ENCODE data around the gene TMEM254.

The TMEM254 gene

GRCh38 chr10:80100116-80100515 lies 21.7 kb downstream of the TMEM254 start:
- no peaks in the 10 kb centered on the region for H3K9me3 ChIP-seq (ENCODE audit: control insufficient read depth, low read length)
- H3K4me3 ChIP-seq (ENCODE audit: insufficient read depth, low read depth, low read length): no peak overlapping the region
- no peaks in the 10 kb centered on the region for H3K4me1 ChIP-seq (ENCODE audit: control insufficient read depth, insufficient read depth, low read length)
- no peaks in the 10 kb centered on the region for H3K36me3 ChIP-seq (ENCODE audit: control insufficient read depth, insufficient read depth, low read length)
- WGBS, 2 experiments: 89 to 93% methylated on average over 9 of the region's 9 CpGs
- H3K27ac ChIP-seq (ENCODE audit: insufficient read depth, low read depth, low read length, poor library complexity, severe bottlenecking): no peak overlapping the region
- no peaks in the 10 kb centered on the region for H3K27me3 ChIP-seq (ENCODE audit: control insufficient read depth, insufficient read depth, low read length, poor library complexity, severe bottlenecking)

GRCh38 chr10:80100861-80101695 lies 22.6 kb downstream of the TMEM254 start:
- no peaks in the 10 kb centered on the region for H3K9me3 ChIP-seq (ENCODE audit: control insufficient read depth, low read length)
- no peak overlapping the region for H3K27ac ChIP-seq (ENCODE audit: insufficient read depth, low read depth, low read length, poor library complexity, severe bottlenecking)
- no peaks in the 10 kb centered on the region for H3K27me3 ChIP-seq (ENCODE audit: control insufficient read depth, insufficient read depth, low read length, poor library complexity, severe bottlenecking)
- H3K4me1 ChIP-seq (ENCODE audit: control insufficient read depth, insufficient read depth, low read length): no peaks in the 10 kb centered on the region
- 92 to 93% methylated on average over 13 to 14 of the region's 15 CpGs for WGBS, 2 experiments
- H3K4me3 ChIP-seq (ENCODE audit: insufficient read depth, low read depth, low read length): no peak overlapping the region
- H3K36me3 ChIP-seq (ENCODE audit: control insufficient read depth, insufficient read depth, low read length): no peaks in the 10 kb centered on the region

- Histone ChIP-seq H3K4me1 (ENCODE audit: control insufficient read depth, insufficient read depth, low read length) (no peaks in the 10 kb centered on the region), H3K9me3 (ENCODE audit: control insufficient read depth, low read length) (no peaks in the 10 kb centered on the region), H3K27ac (ENCODE audit: insufficient read depth, low read depth, low read length, poor library complexity, severe bottlenecking) (no peak overlapping the region), H3K36me3 (ENCODE audit: control insufficient read depth, insufficient read depth, low read length) (no peaks in the 10 kb centered on the region), H3K27me3 (ENCODE audit: control insufficient read depth, insufficient read depth, low read length, poor library complexity, severe bottlenecking) (no peaks in the 10 kb centered on the region), H3K4me3 (ENCODE audit: insufficient read depth, low read depth, low read length) (no peak overlapping the region)
- 91 to 93% methylated on average over 10 of the region's 10 CpGs for WGBS, 2 experiments
Observed at GRCh38 chr10:80104066-80104926, 25.8 kb downstream of the TMEM254 start.

- no peaks in the 10 kb centered on the region for H3K27me3 ChIP-seq (ENCODE audit: control insufficient read depth, insufficient read depth, low read length, poor library complexity, severe bottlenecking)
- WGBS, 2 experiments: 80 to 81% methylated on average over 8 of the region's 8 CpGs
- no peaks in the 10 kb centered on the region for H3K9me3 ChIP-seq (ENCODE audit: control insufficient read depth, low read length)
- H3K27ac ChIP-seq (ENCODE audit: insufficient read depth, low read depth, low read length, poor library complexity, severe bottlenecking): no peak overlapping the region
- no peaks in the 10 kb centered on the region for H3K36me3 ChIP-seq (ENCODE audit: control insufficient read depth, insufficient read depth, low read length)
- no peaks in the 10 kb centered on the region for H3K4me1 ChIP-seq (ENCODE audit: control insufficient read depth, insufficient read depth, low read length)
- H3K4me3 ChIP-seq (ENCODE audit: insufficient read depth, low read depth, low read length): no peak overlapping the region
Observed at GRCh38 chr10:80108576-80109239, 30.2 kb downstream of the TMEM254 start.

GRCh38 chr10:80110986-80111385 lies 32.5 kb downstream of the TMEM254 start:
- 91 to 97% methylated on average over 1 of the region's 1 CpG for WGBS, 2 experiments
- H3K4me3 ChIP-seq (ENCODE audit: insufficient read depth, low read depth, low read length): no peak overlapping the region
- no peaks in the 10 kb centered on the region for H3K9me3 ChIP-seq (ENCODE audit: control insufficient read depth, low read length)
- no peaks in the 10 kb centered on the region for H3K4me1 ChIP-seq (ENCODE audit: control insufficient read depth, insufficient read depth, low read length)
- H3K27ac ChIP-seq (ENCODE audit: insufficient read depth, low read depth, low read length, poor library complexity, severe bottlenecking): no peak overlapping the region
- no peaks in the 10 kb centered on the region for H3K27me3 ChIP-seq (ENCODE audit: control insufficient read depth, insufficient read depth, low read length, poor library complexity, severe bottlenecking)
- no peaks in the 10 kb centered on the region for H3K36me3 ChIP-seq (ENCODE audit: control insufficient read depth, insufficient read depth, low read length)

- no peaks in the 10 kb centered on the region for H3K4me1 ChIP-seq (ENCODE audit: control insufficient read depth, insufficient read depth, low read length)
- 75 to 88% methylated on average over 4 of the region's 4 CpGs for WGBS, 2 experiments
- H3K4me3 ChIP-seq (ENCODE audit: insufficient read depth, low read depth, low read length): no peak overlapping the region
- no peaks in the 10 kb centered on the region for H3K9me3 ChIP-seq (ENCODE audit: control insufficient read depth, low read length)
- no peaks in the 10 kb centered on the region for H3K36me3 ChIP-seq (ENCODE audit: control insufficient read depth, insufficient read depth, low read length)
- no peaks in the 10 kb centered on the region for H3K27me3 ChIP-seq (ENCODE audit: control insufficient read depth, insufficient read depth, low read length, poor library complexity, severe bottlenecking)
- no peak overlapping the region for H3K27ac ChIP-seq (ENCODE audit: insufficient read depth, low read depth, low read length, poor library complexity, severe bottlenecking)
Observed at GRCh38 chr10:80118669-80119068, 40.2 kb downstream of the TMEM254 start.

GRCh38 chr10:80122110-80122710 lies 43.7 kb downstream of the TMEM254 start:
- H3K27ac ChIP-seq (ENCODE audit: insufficient read depth, low read depth, low read length, poor library complexity, severe bottlenecking): no peak overlapping the region
- no peaks in the 10 kb centered on the region for H3K9me3 ChIP-seq (ENCODE audit: control insufficient read depth, low read length)
- H3K36me3 ChIP-seq (ENCODE audit: control insufficient read depth, insufficient read depth, low read length): no peaks in the 10 kb centered on the region
- no peaks in the 10 kb centered on the region for H3K27me3 ChIP-seq (ENCODE audit: control insufficient read depth, insufficient read depth, low read length, poor library complexity, severe bottlenecking)
- H3K4me3 ChIP-seq (ENCODE audit: insufficient read depth, low read depth, low read length): no peak overlapping the region
- no peaks in the 10 kb centered on the region for H3K4me1 ChIP-seq (ENCODE audit: control insufficient read depth, insufficient read depth, low read length)

- H3K4me1 ChIP-seq (ENCODE audit: control insufficient read depth, insufficient read depth, low read length): no peaks in the 10 kb centered on the region
- H3K4me3 ChIP-seq (ENCODE audit: insufficient read depth, low read depth, low read length): no peak overlapping the region
- no peaks in the 10 kb centered on the region for H3K36me3 ChIP-seq (ENCODE audit: control insufficient read depth, insufficient read depth, low read length)
- no peaks in the 10 kb centered on the region for H3K27me3 ChIP-seq (ENCODE audit: control insufficient read depth, insufficient read depth, low read length, poor library complexity, severe bottlenecking)
- 81 to 92% methylated on average over 2 of the region's 2 CpGs for WGBS, 2 experiments
- H3K9me3 ChIP-seq (ENCODE audit: control insufficient read depth, low read length): no peaks in the 10 kb centered on the region
- H3K27ac ChIP-seq (ENCODE audit: insufficient read depth, low read depth, low read length, poor library complexity, severe bottlenecking): no peak overlapping the region
Observed at GRCh38 chr10:80122746-80123145, 44.3 kb downstream of the TMEM254 start.

- H3K4me3 ChIP-seq (ENCODE audit: insufficient read depth, low read depth, low read length): no peak overlapping the region
- no peaks in the 10 kb centered on the region for H3K4me1 ChIP-seq (ENCODE audit: control insufficient read depth, insufficient read depth, low read length)
- no peaks in the 10 kb centered on the region for H3K36me3 ChIP-seq (ENCODE audit: control insufficient read depth, insufficient read depth, low read length)
- no peaks in the 10 kb centered on the region for H3K9me3 ChIP-seq (ENCODE audit: control insufficient read depth, low read length)
- no peak overlapping the region for H3K27ac ChIP-seq (ENCODE audit: insufficient read depth, low read depth, low read length, poor library complexity, severe bottlenecking)
- WGBS, 2 experiments: 89% methylated on average over 4 of the region's 4 CpGs
- H3K27me3 ChIP-seq (ENCODE audit: control insufficient read depth, insufficient read depth, low read length, poor library complexity, severe bottlenecking): peaks cover 7% of the 10 kb centered on the region
Observed at GRCh38 chr10:80126876-80127275, 48.4 kb downstream of the TMEM254 start.
